Cortex of kidney (tissue), 1 donor: ENCODE measurements around the gene COL6A2.
"Not testable (repeated sequence)": the region's sequence is repeated elsewhere in the genome, so short reads cannot be mapped to it uniquely, and the experiment has no call there.

Source experiments
- DNase-seq: peaks from one replicate; lab custom pipeline; 2025; lab: John Stamatoyannopoulos, UW

COL6A2 gene

GRCh38 chr21:46061063-46061462 lies 36.8 kb upstream of the COL6A2 start:
- DNase-seq, result no peak

- DNase-seq, result no peak
These were observed 36.4 kb upstream of the COL6A2 start for GRCh38 chr21:46061518-46061917.

DNA sequence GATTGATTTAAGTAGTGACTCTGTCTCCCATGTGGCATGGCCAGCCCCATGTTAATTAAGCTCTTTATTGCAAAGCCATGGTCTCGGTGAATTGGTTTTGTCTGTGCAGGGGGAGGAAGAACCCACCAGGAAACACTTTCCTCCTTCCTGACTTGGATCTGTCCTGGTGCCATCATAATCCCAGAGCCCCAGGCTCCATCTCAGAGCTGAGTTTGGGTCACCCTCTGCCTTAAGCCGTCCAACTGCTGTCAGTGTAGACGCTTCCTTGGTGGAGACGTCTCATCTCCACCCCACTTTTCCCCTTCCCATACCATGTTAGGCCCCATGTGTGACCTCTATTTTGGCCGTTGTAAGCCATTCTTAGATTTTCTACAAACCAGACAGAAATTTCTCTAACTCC lies 36.0 kb upstream of the COL6A2 start:
- no peak for DNase-seq

- no peak for DNase-seq
These were observed 35.3 kb upstream of the COL6A2 start for GRCh38 chr21:46062471-46063211.

GRCh38 chr21:46063227-46063626 lies 34.7 kb upstream of the COL6A2 start:
- DNase-seq, result no peak

DNA sequence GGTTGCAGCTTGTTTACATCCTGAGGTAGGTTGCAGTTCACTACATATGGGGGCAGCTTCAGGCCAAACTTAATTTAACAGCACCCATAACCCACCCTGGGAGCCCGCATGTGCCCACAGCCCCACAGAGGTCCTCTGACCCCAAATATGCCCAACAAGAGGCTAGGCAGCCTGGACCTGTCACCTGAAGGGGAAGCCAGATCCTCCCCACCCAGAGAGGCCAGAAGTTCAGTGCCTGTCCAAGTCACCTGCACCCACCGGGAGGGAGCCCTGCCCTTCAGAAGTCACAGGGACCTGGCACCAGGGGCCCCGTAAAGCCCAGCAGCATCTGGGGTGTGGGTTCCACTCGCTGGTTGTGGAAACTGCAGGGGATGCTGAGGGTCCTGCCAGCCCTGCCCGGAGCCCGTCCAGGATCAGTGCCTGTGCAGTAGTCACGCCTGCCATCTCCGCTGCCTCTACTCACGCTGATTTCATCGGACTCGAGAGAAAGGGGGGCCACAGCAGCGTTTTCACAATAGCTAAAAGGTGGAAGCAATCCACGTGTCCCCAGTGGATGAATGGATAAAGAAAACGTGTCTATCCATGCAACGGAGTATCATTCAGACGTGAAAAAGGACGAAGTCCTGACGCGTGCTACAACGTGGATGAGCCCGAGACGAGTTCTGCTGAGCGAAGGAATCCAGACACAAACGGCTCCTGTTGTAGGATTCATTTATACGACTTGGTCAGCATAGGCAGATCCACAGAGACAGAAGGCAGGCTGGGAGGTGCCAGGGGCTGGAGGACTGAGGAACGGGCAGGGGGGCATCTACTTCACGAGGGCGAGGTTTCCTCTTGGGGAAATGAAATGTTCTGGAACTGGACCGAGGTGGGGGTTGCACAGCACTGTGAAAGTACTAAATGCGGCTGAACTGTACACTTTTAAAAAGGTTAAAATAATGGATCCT lies 33.9 kb upstream of the COL6A2 start:
- DNase-seq, result no peak

DNA sequence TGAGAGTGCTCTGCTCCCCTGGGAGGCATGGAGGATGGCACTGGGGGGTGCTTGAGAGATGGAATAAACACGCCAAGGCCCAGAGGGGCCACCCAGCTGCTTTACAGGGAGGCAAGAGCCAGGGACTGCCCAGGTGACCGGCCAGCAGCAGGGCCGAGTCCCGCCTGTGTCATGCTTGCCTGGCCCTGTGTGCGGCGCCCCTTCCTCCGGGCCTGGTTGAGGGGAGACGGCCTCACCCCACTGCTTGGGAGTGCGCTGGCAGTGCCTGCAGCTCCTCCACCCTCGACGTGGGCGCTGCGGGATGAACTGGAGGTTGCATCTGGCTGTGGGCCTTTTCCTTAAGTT lies 33.1 kb upstream of the COL6A2 start:
- no peak for DNase-seq

GRCh38 chr21:46065215-46065913 lies 32.5 kb upstream of the COL6A2 start:
- DNase-seq, result no peak

DNA sequence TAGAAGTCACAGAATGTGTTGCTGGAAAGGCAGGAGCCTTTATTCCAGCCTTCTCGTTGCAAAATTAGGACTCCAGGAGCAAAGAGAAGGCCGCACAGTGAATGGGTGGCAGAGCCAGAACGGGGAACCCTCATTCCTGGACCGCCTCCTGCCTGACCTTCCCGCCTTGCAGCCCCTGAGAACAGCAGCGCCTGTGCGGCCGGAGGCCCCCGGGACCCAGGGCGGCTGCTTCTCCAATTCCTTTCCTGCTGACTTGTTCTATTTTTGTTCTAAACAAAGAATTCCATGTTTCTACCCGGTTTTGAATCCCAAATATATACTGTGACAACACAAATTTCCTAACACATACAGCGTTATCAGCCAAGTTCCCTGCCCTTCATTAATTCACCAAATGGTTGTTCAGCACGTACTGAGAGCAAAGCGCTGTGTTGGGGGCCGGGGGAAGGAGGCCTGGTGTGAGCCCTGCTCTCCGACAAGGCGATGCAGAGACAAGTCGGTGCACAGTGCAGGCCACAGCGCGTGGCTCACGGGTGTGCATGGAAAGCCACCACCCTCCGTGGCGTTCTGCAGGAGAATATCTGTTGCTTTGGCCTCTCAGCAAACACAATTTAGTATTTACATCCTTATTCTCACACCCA lies 31.9 kb upstream of the COL6A2 start:
- DNase-seq, result no peak

GRCh38 chr21:46066591-46067331 lies 31.2 kb upstream of the COL6A2 start:
- DNase-seq, result no peak

- DNase-seq, result no peak
These were observed 30.3 kb upstream of the COL6A2 start for GRCh38 chr21:46067505-46068201.

DNA sequence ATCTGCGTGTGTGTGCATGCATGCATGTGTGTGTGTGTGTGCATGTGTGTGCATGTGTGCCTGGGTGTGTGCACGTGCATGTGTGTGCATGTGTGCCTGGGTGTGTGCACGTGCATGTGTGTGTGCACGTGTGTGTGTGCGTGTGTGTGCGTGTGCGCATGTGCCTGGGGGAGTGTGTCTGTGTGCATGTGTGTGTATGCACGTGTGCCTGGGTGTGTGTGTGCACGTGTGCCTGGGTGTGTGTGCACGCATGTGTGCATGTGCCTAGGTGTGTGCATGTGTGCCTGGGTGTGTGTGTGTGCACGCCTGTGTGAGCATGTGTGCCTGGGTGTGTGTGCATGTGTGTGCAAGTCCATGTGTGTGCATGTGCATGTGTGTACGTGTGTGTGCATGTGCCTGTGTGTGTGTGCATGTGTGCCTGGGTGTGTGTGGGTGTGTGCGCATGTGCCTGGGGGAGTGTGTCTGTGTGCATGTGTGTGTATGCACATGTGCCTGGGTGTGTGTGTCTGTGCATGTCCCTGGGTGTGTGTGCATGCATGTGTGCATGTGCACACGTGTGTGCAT lies 29.3 kb upstream of the COL6A2 start:
- no peak for DNase-seq

DNA sequence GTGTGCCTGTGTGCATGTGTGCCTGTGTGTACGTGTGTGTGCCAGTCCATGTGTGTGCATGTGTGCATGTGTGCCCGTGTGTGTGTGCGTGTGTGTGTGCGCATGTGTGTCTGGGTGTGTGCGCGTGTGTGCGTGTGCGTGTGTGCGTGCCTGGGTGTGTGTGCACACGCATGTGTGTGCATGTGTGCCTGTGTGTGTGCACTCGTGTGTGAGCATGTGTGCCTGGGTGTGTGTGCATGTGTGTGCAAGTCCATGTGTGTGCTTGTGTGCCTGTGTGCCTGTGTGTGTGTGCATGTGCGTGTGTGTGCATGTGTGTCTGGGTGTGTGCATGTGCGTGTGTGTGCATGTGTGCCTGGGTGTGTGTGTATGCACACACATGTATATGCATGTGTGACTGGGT lies 28.7 kb upstream of the COL6A2 start:
- no peak for DNase-seq

DNA sequence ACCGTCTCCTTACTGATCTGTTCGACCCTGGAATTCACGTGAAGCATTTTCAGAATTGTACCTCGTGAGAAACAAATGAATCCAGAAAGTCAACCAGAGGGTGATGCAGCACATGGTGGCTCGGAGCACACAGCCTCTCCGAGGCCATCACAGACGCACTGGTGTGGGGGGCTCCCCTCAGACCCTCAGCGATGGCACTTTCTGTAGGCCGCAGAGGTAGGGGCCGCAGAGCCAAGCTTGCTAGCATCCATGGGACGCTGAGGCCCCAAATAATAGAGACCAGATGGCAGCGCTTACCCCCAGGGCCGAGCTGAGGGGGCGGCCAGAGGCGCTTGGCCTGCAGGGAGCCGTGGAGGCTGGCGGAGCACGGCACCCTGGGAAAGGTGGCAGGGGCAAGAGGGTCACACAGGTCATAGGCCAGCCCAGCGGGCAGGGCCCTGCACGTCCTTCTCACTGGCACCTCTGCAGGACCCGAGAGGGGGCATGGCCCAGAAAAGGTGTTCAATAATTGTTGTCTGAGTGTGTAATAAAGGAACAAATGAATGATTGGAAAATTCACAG lies 28.1 kb upstream of the COL6A2 start:
- no peak for DNase-seq

DNA sequence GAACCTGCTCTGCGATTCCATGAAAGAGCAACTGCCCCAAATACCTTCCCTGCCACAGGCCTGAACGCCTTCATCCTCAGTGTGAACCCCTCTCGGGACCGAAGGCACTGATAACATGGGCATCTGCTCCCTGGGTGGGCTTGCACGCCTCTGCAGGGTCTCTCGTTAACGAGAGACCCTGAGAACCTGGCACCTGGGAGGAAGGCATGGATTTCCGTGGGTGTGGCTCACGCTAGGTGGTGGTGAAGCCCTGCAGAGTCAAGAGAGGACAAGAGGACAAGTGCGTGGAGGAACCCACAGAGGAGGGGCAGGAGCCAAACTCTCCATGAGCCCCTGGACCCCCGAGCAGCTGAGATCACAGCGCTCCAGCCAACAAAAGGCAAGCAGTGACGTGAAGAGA lies 26.8 kb upstream of the COL6A2 start:
- no peak for DNase-seq

DNA sequence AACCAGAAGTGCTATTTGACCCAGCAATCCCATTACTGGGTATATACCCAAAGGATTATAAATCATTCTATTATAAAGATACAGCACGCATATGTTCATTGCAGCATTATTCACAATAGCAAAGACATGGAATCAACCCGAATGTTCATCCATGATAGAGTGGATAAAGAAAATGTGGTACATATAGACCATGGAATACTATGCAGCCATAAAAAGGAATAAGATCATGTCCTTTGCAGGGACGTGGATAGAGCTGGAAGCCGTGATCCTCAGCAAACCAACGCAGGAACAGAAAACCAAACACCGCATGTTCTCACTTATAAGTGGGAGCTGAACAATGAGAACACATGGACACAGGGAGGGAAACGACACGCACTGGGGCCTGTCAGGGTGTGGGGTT lies 21.2 kb upstream of the COL6A2 start:
- DNase-seq, result not testable (repeated sequence)

- no peak for DNase-seq
These were observed 20.2 kb upstream of the COL6A2 start for GRCh38 chr21:46077674-46078101.

- no peak for DNase-seq
These were observed 19.5 kb upstream of the COL6A2 start for GRCh38 chr21:46078322-46078977.

DNA sequence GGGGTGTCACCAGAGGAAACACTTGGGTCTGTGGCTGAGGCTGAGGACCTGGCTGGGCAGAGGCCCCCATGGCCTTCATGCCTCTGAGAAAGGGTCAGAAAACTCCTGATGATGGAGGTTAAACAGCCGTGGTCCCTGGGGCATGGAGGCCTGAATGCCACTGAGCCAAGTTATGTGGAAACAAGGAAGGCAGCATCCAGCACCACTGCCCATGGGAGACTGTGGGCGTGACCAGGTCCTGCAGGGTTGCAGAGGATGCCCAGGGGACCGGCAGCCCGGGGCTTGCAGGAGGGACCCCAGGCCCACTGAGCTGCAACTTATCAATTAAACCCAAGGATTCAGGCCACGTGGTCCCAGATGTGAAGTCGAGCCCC lies 18.9 kb upstream of the COL6A2 start:
- DNase-seq, result no peak
